Measurements from ENCODE around the gene PDE10A.

DNA sequence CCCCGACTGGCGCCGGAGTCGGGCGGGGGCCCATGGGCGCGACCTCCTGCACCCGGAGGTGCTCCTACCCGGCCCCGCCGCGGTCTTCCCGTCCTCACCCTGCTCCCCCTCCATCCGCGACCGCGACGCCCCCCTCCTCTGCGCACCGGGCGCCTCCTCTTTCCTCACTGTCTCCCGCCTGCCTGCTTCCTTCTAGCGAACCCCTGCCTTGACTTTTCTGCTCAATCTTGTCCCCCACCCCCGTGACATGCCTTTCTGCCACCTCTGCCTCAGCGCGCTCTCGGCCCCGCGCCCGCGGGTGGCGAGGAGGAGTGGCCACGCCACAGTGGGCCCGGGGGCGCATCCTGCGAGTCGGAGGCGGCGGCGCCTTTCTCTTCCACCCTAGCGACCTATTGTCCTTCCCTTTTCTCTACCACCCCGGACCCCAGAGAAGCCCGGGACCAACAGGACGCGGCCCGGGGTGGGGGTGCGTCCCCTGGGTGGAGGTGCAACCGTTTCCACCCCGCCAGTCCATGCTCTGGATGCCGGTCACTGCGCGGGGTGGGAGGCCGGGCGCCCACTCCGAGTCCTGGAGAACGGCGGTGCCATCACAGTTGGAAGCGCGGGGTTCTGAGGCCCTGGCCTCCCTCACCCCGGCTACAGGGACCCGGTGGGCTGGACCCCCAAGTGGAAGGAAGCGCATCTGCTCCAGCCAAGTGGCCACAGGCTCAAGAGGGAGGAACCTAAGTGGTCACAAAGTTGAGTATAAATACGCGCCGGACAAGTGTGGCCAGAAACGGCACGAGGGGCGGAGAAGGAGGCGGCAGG lies 2.0 kb downstream of the PDE10A start:
- TF ChIP-seq EZH2 (IDR thresholded peaks at IDR 0.05) = peak; percentile 31
- TF ChIP-seq POLR2AphosphoS5 (IDR thresholded peaks at IDR 0.05; ENCODE audit: borderline replicate concordance, low read depth, low read length) = no peak

All from SK-N-MC (cell line).